Measurements from ENCODE around the gene NOA1. TPM values are rescaled to one million over a fixed set of nuclear protein-coding genes. Genes with fewer than 3 reads are reported as not detected.

Gene NOA1
- total RNA-seq, 4 donors from 2014 or later: 21.9 to 24.7 (median 23.2) TPM

DNA sequence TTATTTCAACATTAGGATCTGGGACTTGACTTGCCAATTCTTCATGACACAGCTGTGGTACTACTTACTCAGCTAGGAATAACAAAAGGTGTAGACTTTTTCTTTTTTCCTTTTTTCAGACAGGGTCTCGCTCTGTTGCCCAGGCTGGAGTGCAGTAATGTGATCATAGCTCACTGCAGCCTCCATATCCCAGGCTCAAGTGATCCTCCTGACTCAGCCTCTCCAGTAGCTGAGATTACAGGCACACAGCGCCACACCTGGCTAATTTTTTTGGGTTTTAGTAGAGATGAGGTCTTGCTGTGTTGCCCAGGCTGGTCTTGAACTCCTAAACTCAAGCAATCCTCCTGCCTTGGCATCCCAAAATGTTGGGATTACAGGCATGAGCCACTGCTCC lies 16.3 kb downstream of the NOA1 start:
- Histone ChIP-seq H3K36me3 (peaks cover 0 to 59% (median 2%) of the 10 kb centered on the region in 3 donors), H3K4me3 (no peak overlapping the region), H3K4me1 (peaks cover 0 to 15% (median 2%) of the 10 kb centered on the region in 4 donors), H3K9me3 (no peaks in the 10 kb centered on the region), H3K27ac (no peak overlapping the region), H3K27me3 (no peaks in the 10 kb centered on the region)
- no peak for DNase-seq (ENCODE audit: low spot score in 2 of 2)
- no peak for TF ChIP-seq POLR2A (IDR thresholded peaks at IDR 0.05)
- TF ChIP-seq EP300 (IDR thresholded peaks at IDR 0.05): no peak
- TF ChIP-seq, protein P1, sequence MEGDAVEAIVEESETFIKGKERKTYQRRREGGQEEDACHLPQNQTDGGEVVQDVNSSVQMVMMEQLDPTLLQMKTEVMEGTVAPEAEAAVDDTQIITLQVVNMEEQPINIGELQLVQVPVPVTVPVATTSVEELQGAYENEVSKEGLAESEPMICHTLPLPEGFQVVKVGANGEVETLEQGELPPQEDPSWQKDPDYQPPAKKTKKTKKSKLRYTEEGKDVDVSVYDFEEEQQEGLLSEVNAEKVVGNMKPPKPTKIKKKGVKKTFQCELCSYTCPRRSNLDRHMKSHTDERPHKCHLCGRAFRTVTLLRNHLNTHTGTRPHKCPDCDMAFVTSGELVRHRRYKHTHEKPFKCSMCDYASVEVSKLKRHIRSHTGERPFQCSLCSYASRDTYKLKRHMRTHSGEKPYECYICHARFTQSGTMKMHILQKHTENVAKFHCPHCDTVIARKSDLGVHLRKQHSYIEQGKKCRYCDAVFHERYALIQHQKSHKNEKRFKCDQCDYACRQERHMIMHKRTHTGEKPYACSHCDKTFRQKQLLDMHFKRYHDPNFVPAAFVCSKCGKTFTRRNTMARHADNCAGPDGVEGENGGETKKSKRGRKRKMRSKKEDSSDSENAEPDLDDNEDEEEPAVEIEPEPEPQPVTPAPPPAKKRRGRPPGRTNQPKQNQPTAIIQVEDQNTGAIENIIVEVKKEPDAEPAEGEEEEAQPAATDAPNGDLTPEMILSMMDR (IDR thresholded peaks at IDR 0.05): no peak
- WGBS, 2 donors: 95 to 100% methylated on average over 2 of the region's 2 CpGs

DNA sequence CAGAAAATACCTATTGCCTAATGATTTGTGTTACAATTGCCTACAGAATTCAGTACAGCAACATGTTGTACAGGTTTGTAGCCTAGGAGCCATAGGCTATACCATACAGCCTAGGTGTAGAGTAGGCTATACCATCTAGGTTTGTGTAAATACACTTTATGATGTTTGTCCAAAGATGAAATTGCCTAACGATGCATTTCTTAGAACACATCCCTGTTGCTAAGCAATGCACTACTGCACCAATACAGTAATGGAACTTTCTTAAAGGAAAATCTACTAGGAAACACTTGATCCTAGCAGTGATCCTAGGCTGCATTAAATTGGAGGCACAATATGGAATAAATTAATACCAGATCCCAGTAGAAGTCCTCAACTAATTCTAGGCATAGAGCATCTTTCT lies 18.3 kb downstream of the NOA1 start:
- no peak overlapping the region for H3K4me3 ChIP-seq
- H3K9me3 ChIP-seq: no peaks in the 10 kb centered on the region
- no peak for DNase-seq (ENCODE audit: low spot score in 2 of 2)
- H3K4me1 ChIP-seq: peaks cover 0 to 15% (median 2%) of the 10 kb centered on the region in 4 donors
- WGBS, 2 donors: 67 to 69% methylated on average over 1 of the region's 1 CpG
- TF ChIP-seq, protein P1 (IDR thresholded peaks at IDR 0.05): no peak
- TF ChIP-seq EP300 (IDR thresholded peaks at IDR 0.05): no peak
- no peak for TF ChIP-seq POLR2A (IDR thresholded peaks at IDR 0.05)
- H3K27me3 ChIP-seq: no peaks in the 10 kb centered on the region
- no peak overlapping the region for H3K27ac ChIP-seq
- peaks cover 0 to 39% (median 0%) of the 10 kb centered on the region in 3 donors for H3K36me3 ChIP-seq

DNA sequence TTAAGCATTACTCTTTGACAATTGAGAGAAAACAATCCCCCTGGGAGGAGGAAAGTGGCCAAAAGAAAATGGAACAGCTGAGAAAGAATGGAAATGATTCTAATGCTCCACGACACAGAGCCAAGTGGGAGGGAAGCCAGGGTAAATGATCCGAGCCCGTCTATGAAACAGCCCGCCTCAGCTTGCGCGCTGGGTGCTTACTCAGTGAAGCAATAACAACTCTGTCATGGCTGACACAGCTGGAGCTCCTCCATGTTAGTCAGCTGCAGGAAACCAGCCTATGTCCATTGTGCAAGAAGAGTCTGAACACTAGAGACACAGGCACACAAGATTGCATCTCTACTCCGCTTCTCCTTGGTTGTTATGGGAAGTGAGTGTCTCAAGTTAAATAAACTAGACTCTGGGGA lies 19.3 kb downstream of the NOA1 start:
- 7 to 22% methylated on average over 7 of the region's 7 CpGs for WGBS, 2 donors
- peak overlapping the region in 1 of 4 donors; percentile 2 for H3K4me3 ChIP-seq
- peak in 1 of 2 donors; percentile 79 for TF ChIP-seq EP300 (IDR thresholded peaks at IDR 0.05)
- TF ChIP-seq POLR2A (IDR thresholded peaks at IDR 0.05): no peak

DNA sequence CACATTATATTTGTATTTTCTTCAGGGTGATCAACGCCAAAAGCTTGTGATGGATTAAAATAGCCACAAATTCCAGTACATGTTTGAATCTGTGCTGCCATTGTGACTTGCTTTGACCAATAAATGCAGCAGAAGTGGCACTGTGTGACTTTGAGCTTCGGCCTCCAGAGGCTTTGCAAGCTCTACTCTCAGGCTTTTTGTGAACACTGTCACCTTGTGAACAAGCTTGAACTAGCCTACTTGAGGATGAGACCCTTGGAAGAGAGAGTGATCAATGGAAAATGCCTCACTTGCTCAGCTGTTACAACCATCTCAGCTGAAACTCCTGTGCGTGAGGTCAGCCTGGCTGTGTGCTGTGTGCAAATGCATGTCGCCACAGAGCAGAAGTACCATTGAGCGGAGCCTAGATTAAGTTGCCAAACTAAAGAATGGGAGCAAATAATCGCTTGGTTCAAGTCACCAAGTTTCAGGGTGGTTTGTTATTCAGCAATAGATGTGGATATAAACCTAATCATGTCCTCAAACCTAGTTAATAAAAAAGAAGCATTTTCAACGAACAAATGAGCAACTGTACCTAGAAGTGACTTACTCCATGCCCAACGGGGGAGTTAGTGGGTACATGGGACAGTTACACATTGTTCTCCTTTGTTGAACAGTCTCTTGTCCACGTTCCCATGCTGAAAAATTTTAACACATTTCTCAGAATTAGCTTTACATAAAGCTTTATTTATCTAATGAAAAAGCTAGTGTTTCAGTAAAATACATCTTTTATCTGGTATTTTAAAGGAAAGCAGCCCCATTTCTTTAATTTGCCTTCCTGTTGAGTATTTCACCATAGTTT lies 23.5 kb downstream of the NOA1 start:
- H3K9me3 ChIP-seq: no peaks in the 10 kb centered on the region
- peaks cover 0 to 12% (median 2%) of the 10 kb centered on the region in 4 donors for H3K4me1 ChIP-seq
- no peak for DNase-seq (ENCODE audit: low spot score in 2 of 2)
- TF ChIP-seq, protein P1 (IDR thresholded peaks at IDR 0.05): no peak
- whole genome bisulfite sequencing, 2 donors: 65 to 68% methylated on average over 9 of the region's 9 CpGs
- H3K27ac ChIP-seq: peak overlapping the region in 2 of 4 donors; percentile 17 to 42
- no peaks in the 10 kb centered on the region for H3K27me3 ChIP-seq
- no peaks in the 10 kb centered on the region for H3K36me3 ChIP-seq
- no peak overlapping the region for H3K4me3 ChIP-seq

More for the DNA sequence above, 19.3 kb downstream of the NOA1 start:
- Histone ChIP-seq H3K4me1 (peaks cover 0 to 15% (median 2%) of the 10 kb centered on the region in 4 donors), H3K27me3 (no peaks in the 10 kb centered on the region), H3K27ac (peak overlapping the region in 2 of 4 donors; percentile 21 to 56), H3K36me3 (peaks cover 0 to 29% (median 0%) of the 10 kb centered on the region in 3 donors), H3K9me3 (no peaks in the 10 kb centered on the region)
- DNase-seq (ENCODE audit: low spot score in 2 of 2): peak; percentile 83 to 87

DNA sequence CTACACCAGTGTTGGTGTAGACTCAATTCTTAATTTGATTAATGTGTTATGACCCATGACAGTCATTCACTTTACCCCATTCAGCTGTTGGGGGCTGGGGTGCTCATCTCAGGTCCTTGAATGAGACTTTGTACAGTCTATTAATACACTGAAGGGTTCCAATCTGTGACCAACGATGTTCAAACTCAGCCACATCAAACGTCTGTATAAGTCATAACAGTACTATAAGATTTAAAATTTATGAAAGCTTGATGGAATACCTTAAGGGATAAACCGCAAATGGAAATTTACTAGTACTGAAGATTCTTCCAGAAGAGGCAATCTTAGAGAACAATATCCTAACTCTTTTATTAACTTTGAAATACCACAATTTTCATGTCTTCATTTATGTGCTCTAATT lies 36.0 kb downstream of the NOA1 start:
- H3K4me1 ChIP-seq: no peaks in the 10 kb centered on the region
- H3K27me3 ChIP-seq: no peaks in the 10 kb centered on the region
- TF ChIP-seq POLR2A (IDR thresholded peaks at IDR 0.05): no peak
- TF ChIP-seq EP300 (IDR thresholded peaks at IDR 0.05): no peak
- TF ChIP-seq, protein P1 (IDR thresholded peaks at IDR 0.05): no peak
- no peak overlapping the region for H3K27ac ChIP-seq
- peaks cover 0 to 35% (median 0%) of the 10 kb centered on the region in 3 donors for H3K36me3 ChIP-seq
- no peak for DNase-seq (ENCODE audit: low spot score in 2 of 2)
- no peaks in the 10 kb centered on the region for H3K9me3 ChIP-seq
- H3K4me3 ChIP-seq: no peak overlapping the region
- WGBS, 2 donors: 68 to 70% methylated on average over 3 of the region's 3 CpGs
